GM18508 (cell line): Measurements from ENCODE around the gene DIRAS1.

Source experiments
- ATAC-seq: cut with Tn5 transposase; IDR thresholded peaks from one replicate; pipeline ENCODE4 v1.9.1; 2021; ENCODE audit warnings: moderate number of reproducible peaks; ENCODE audit not compliant: insufficient read depth, unreplicated experiment

The DIRAS1 gene

DNA sequence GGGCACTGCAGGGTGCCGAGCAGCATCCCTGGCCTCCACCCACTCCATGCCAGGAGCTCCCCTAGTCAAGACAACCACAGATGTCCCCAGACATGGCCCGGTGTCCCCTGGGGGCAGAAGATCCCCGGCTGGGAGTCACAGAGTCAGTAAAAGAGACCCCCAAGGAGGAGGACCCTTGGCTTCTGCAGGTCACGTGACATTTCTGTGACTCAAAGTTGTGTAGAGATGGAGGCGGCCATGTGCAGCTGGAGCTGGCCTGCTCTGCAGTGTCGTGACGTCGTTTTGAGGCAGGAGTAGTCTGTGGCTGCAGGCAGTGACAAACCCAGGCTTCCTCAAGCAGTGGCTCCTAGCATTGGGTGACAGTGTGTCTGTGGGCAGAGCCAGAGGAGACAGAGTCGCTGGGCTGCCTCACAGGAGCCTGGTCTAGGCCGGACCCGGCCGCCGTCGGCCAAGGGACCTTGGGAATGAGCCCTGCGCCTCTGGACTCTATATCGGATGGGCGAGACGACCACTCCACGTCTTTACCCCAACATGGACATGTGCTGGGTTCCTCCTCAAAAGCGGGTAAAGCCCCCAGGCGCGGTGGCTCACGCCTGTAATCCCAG lies 7.7 kb upstream of the DIRAS1 start:
- ATAC-seq: no peak

DNA sequence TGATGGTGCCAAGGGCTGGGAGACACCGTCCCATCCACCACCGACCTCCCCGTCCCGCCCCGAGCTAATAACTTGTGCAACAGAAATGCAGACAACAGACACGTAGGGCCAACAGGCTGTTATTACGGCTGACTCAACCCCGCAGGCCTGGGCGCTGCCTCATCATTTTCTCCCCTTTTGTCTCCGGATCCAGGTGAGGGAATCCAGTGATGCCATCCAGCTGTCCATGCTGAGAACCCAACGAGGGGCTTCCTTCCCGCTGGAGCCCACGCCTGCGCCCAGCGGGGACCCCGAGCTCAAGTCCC lies 6.4 kb upstream of the DIRAS1 start:
- ATAC-seq: no peak

DNA sequence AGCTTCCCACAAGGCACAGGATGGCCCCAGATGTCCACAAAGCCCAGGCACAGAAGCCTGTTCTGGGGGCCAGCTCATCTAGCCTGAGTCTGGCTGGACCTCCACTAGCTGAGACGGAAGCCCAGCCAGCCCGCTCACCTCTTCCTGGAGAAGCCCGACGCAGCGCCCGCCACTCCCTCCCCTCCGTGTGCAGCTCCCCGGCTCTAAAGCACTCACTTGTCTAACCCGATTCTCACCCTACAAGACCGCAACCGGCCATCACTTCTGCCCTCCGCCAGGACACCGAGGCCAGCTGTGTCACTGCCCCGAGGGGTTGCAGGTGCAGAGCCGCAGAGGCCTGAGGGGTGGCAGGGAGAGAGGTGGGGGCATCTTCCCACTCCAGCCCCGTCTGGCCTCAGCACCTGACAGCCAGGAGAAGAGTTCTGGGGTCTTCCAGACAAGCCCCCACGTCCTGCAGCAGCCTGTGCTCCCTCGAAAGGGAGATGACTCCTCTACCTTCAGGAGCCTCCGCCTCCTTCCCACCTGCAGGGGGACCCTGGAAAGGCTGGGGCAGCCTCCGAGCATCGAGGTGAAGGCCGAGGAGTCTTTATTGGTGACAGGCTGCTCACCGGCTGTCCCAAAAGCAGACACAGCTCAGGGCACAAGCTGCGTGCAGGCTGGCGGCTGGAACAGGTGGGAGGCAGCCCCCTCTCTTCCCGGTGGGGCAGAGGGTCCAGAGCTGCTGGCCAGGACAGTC lies 5.9 kb upstream of the DIRAS1 start:
- no peak for ATAC-seq

DNA sequence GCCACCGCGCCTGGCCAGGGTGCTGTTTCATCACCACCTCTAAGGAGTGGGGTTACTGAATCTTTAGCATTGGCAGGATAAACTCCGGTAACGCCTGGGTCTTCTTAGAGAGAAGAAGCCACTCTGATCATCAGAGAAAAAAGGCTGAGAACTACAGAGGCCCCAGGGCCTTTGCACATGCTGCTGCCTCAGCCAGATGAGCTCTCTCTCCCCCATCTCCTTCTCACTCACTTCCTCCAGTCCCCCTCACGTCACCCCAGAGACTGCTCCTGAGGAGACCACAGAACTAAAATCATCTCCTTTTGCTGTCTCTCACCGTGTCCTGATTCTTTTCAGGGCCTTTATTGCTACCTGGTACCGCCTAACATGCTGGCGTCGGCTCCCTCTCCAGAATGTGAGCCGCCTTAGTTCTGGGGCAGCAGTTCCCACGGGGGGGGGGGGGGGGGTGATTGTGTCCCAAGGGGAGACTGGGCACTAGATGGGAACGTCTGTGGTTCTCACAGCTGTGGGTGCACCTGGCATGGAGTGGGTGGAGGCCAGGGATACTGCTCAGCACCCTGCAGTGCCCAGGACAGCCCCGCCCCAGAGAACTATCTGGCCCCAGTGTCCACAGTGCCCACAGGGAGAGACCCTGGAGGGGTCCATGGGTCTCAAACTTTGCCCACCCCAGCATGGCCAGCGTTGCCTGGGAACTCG lies 5.1 kb upstream of the DIRAS1 start:
- no peak for ATAC-seq

DNA sequence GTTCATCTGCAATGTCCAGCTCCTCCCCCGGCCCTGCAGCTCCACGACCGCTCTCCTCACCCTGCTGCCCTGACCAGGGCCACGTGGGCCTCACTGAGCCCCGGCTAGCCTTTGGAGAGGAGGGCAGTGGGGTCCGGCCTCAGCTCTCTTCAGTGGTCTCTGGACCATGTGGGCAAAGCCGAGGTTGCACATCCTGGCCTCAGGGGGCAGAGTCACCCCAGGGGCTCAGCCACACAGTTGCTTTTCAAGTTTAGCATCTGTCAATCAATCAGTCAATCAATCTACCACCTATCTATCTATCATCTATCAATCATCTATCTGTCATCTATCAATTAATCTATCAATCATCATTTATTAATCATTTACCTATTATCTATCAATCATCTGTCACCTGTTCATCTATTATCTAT lies 3.0 kb upstream of the DIRAS1 start:
- ATAC-seq: no peak

DNA sequence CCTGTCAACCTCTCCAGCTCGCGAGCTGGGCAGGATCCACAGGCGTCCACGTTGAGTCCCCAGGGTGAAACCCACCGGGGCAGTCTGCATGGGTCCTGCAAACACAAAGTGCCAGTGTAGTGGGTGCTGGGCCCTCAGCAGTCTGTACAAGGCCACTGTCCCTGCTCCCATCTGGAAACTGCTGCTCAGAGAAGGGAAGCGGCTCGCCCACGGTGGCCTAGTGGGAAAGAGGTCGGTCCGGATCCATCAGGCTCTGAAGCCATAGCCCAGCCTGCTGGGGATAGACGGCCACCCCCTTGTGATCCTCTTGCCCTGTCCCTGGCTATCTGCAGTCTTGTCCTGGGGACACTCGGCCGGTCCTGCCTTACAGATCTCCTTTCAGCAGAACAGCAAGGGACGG lies 2.6 kb upstream of the DIRAS1 start:
- ATAC-seq: no peak

DNA sequence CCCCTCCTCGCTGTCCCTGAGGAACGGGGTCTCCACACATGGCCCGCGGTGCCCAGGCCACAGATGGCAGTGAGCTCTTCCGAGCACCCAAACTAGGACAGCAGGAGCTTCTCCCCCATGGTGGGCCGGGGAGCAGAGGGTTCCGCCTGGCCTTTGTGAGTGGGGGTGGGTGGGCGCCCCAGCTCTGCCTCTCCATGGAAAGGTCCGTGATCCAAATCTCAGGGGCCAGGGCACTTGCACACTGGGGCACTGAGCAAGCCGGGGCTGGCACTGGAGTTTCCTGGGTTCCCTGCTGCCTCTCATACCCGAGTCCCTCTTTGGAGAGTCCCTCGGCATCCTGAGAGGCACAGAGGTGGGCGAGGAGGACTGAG lies 2.2 kb upstream of the DIRAS1 start:
- no peak for ATAC-seq

DNA sequence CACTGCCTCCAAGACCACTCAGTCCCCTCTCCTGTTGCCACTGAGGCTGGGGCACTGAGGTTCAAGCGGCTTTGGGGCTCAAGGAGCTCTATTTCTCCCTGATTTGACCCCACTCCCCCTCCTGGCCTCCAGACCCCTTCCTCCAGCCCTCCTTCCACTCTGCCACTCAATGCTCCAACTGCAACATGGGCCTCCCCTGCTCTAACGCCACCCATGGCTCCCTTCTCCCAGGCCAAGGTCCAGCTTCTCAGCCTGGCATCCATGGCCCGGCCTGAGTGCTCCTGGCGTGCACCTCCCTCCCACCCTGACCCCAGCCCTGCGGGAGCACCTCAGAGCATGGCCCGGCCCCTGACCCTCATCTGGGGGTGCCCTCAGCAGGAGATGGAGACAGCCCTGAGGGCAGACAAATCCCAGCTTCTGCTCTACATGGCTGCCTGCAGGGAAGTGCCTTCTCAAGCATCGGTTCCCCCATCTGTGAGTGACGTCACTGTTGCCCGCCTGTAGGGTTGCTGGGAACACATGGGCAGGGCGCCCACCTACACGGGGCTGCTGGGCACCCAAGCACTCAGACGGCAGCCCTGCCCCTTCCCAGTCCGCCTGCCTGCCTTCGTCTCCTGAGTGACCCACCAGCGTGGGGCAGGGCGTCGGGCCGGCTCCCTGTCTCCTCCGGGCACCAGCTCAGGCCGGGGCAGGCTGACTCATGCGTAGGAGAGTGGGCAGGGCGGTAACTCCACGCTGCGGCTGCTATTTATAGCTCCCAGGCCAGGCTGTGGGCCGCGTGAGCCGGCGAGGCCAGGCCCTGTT lies 1.6 kb upstream of the DIRAS1 start:
- ATAC-seq: no peak

DNA sequence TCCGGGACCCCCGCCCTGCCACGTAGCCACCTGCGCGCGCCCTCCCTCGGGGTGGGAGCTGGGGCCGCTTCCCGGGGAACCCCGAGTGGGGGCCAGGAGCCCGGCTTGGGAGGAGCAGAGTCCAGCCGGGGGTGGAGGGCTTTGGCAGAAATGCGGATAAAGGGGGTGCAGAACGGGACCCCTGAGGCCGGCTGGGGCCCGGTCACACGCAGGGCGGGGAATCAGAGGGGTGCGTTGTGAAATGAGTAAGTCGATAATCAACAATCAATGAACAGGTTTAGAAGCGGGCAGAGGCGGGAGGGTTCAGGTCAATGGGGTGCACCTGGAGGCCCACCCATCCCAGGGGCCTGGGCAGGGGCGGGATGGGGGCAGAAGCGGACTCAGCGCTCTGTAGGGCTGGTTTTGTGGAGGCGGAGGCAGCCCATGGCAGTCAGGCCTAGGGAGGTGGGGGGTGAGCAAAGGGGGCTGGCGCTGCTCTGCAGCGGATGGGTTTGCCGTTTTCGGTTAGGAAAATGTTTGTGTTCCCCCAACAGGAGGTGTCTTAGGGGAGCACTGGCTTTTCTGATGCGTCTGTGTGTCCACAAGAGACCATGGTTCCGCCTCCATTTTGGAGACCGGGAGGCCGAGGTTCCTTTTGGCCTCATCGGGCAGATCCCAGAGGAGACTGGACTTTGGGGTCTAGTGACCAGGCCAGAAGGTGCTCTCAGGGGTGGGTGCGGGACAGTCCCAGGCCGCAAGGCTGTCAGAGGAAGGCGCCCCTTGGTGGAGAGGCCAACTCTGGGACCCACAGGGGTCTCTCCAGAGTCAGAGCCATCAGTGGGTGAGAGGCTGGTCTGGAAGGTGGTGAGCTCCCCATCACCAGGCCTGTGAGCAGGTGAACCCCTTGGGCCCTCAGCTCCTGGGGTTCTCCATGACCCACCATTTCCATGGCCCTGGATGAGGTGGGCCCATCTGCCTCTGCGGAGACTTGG lies 683 bp upstream of the DIRAS1 start:
- no peak for ATAC-seq

DNA sequence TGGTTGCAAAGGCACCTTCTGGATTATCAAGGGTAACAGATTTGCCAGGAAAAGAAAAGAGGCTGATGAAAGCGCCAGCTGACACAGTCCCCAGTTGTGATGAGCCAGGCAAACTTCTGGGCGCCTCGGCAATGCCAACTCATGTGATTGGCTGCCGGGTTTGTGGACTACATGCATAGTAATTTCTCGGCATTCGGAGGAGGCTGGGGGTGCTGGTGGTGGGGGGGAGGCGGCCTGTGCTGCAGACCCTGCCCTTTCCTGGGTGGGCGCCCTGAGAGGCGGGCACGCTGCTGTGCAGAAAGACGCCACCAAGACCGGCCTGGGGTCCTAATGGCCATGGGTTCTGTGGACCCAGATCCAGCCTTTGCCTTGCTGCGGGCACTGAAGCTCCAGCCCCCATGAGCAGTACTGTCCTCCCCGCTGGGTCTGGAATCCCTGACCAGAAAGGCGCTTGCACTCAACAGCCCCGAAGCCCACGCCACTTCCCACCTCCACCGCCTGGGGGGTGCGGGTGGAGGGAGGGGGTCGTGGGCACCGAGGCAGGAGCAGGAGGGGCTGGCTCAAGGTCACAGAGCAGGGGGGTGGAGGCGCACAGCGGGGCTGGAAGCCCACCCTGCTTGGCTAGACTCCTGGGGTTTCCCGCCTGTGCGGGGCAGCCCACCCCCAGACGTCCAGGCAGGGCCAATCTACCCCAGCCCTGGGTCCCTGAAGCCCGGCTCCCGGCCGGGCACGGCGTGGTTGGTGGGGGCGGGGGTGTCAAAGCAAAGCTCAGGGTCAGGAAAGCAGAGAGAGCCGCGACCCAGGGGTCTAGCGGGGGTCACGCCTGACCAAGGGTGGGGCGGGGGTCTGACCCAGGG lies 1.0 kb downstream of the DIRAS1 start:
- no peak for ATAC-seq

DNA sequence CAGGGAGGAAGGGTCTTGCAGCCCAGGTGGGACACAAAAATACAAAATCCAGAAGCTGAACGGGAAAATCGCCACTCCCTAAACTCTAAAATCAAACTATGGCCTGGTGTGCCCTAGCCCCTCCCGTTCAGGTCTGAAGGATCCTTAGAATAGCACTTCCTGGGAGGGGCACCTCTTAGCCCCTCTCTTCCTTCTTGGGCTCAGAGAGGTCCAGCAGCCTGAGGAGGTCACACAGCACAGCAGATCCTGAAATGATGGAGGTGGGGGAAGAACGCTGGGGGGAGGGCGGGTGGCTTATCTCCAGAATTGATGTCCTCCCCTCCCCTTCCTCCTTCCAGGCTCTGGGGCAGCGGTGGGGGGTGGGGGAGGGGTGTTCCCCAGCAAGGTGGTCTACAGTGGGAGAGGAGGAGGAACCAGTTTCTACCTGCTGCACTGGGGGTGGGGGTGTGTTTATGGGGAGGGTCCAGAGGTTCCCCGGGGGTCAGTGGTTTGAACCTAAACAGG lies 1.9 kb downstream of the DIRAS1 start:
- no peak for ATAC-seq

DNA sequence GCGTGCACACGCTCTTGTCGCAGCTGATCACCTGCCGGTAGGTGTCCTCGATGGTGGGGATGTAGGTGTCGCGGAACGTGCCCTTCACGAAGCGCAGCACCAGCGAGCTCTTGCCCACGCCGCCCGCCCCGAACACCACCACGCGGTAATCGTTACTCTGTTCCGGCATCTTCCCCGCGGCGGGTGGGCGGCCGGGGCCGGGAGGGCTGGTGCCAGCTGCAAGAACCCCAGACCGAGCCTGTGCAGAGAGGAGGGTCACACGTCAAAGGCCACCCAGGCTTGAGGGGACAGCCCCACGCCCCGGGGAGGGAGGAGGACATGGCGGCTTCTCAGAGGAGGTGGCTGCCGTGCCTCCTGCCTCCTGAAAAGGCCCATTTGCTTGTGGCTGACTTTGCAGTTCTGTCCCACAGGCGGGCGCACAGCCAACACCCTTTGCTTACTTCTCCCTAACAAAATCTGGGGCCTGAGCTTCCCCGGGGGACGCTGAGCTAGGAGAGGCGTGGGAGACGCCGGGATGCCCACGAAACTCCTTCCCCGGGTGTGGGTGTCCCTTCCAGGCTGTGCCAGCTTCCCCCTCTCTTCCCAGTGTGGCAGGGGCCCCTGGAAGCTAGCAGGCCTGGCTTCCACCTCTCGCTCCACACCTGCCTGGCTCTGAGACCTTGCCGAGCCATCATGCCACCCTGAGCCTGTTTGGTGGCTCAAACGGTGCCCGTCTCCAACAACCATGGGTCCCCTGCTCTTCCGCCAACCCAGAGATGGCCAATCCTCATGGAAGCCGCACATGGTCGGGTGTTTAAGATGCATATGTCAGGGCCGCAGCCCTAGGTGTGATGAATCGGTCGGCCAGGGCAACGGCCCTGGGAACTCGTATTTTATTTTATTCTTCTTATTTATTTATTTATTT lies 3.3 kb downstream of the DIRAS1 start:
- ATAC-seq: no peak

DNA sequence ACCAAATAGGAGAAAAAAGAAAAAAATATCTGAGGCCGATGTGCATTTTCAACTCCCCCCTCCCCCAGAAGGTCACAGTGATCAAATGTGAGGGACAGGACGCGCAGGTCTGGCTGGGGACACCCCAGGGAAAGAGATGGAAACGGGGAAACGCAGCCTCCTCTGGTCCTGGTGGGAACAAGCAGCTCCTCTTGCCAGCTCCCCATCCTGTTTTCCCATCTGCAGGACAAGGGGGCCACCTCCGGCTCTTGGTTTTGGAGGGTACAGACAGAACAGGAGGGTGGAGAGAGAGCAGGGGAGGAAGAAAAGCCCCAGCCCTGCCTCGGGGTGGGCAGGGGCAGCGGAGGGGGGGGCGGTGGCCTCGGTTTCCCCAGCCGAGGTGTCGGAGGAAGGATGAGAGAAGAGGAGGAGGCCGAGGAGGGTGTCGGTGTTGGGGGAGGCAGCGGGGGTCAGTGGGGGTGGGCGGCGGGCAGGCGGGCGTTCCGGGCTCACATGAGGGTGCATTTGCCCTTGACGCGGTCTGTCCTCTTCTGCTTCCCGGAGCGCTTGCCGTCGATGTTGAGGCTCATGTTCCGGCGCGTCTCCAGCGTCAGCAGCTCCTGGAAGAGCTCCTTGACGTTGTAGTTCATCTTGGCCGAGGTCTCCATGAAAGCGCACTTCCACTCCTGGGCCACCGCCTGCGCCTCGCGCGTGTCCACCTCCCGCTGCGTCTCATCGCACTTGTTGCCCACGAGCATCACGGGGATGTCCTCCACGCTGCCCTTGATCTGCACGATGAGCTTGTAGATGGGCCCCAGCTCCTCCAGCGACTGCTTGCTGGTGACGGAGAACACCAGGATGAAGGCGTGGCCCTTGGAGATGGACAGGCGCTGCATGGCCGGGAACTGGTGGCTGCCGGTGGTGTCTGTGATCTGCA lies 4.2 kb downstream of the DIRAS1 start:
- ATAC-seq: no peak

DNA sequence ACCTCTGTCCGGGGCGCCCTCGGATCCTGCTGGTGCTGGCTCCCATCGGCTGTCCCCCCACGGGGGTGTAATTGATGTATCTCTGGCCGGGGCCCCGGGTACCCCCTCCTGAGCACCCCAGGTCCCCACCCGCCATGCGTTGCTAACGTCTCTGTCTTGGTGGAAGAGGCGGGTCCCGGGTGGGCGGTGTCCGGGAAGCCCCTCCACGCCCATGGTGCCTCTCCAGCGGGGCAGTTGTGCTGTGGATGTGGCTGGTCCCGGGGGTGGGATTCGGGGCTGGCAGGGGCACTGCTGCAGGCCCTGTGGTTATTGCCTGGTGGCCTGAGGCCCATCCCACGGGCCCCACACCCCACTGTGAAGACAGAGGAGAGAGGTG lies 4.9 kb downstream of the DIRAS1 start:
- ATAC-seq: no peak

DNA sequence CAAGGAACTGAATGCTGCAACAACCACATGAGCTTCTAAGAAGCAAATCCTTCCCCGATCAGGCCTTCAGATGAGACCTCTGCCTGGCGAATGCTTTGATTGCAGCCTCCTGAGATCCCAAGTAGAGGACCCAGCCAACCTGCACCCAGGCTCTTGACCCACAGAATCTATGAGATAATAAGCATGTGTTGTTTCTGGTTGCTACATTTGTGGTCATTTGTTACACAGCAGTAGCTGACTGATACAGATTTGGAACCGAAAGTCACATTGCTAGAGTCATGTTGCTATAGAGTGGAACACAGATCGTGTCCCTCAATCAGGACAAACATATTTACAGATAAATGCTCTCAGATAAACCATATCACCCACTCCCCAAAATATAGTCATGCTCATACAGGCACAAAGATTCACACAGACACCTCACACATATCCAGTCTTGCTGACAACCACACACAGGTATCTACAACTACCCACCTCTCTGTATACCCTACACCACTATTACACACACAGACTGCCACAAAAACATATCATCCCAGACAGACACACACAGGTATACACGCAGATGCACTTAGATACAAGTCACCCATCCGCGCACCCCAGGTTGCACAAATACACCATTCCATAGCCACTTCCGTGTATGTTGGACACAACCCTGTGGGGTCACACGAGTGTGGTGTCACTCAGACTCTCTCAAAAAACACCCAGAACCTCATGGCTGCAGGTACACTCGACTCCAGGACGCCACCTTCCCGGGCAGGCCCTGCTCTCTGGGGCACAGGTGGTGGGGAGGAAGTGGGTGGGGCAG lies 5.5 kb downstream of the DIRAS1 start:
- no peak for ATAC-seq
